ENCODE results near the gene DNAJC21. TPM values are rescaled to one million over a fixed set of nuclear protein-coding genes. Genes with fewer than 3 reads are reported as not detected.
A peak's percentile ranks its signal among the peaks of the same experiment; 100 is the strongest.

The DNAJC21 gene
- total RNA-seq, 1 experiment from 2014 or later = 21.8 TPM

DNA sequence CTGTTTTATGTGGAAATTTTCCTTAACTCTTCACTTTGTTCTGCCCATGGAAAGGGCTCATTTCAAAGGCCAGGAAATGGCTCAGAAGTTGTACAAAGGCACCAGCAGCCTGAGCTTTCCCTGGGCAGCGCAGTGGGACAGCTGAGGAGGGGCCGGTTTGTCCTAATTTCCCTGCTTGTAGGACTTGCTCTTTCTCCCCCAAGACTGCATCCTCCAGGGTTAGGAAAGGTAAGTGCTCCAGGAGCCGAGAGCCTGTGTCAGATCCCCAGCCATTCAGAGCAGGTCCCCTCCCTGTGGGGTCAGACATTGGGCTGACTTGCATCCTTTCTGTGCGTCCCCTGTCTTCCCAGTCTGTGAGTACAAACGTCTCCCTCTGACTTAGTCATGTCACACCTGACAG is 74.8 kb downstream of the DNAJC21 start:
- ATAC-seq (no peak), DNase-seq (no peak)
- H3K36me3 ChIP-seq (ENCODE audit: low read depth, low read length) = no peaks in the 10 kb centered on the region
- H3K4me3 ChIP-seq (ENCODE audit: low read length) = no peak overlapping the region
- H3K27ac ChIP-seq (ENCODE audit: low read length) = no peak overlapping the region
- no TSS peak for BruUV-seq (replicated peaks)
- H4K20me1 ChIP-seq (ENCODE audit: low read length) = no peaks in the 10 kb centered on the region
- intact Hi-C loops (cut with micrococcal nuclease) = loop anchor here (5.0 kb wide), 1 partner anchor 517 kb away; no protein-coding TSS in a partner anchor
- H3K9me3 ChIP-seq (ENCODE audit: low read length) = no peaks in the 10 kb centered on the region
- H3K4me2 ChIP-seq (ENCODE audit: low read length) = no peak overlapping the region
- H3K9me2 ChIP-seq (replicated peaks; ENCODE audit: low read length) = no peaks in the 10 kb centered on the region
- peak overlapping the region; percentile 64; the same call in 1 of the 2 replicates for H2AFZ ChIP-seq (ENCODE audit: low read length)
- ChIA-PET POLR2A (ENCODE audit: unreplicated experiment) (no interaction called here), CTCF (interaction anchor here (1.4 to 1.6 kb wide), 2 partner anchors 89 to 530 kb away, joined by 5 to 6 read pairs; partner anchors contain the start of genes BRIX1 and RAD1)
- H3F3A ChIP-seq (ENCODE audit: low read length, unreplicated experiment) = no peaks in the 10 kb centered on the region
- TF ChIP-seq, protein P1, sequence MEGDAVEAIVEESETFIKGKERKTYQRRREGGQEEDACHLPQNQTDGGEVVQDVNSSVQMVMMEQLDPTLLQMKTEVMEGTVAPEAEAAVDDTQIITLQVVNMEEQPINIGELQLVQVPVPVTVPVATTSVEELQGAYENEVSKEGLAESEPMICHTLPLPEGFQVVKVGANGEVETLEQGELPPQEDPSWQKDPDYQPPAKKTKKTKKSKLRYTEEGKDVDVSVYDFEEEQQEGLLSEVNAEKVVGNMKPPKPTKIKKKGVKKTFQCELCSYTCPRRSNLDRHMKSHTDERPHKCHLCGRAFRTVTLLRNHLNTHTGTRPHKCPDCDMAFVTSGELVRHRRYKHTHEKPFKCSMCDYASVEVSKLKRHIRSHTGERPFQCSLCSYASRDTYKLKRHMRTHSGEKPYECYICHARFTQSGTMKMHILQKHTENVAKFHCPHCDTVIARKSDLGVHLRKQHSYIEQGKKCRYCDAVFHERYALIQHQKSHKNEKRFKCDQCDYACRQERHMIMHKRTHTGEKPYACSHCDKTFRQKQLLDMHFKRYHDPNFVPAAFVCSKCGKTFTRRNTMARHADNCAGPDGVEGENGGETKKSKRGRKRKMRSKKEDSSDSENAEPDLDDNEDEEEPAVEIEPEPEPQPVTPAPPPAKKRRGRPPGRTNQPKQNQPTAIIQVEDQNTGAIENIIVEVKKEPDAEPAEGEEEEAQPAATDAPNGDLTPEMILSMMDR (conservative IDR thresholded peaks at IDR 0.05; ENCODE audit: low read depth, low read length) = no peak
- no peak for TF ChIP-seq EZH2 (IDR thresholded peaks at IDR 0.05; ENCODE audit: low read length, unreplicated experiment)
- no peak for TF ChIP-seq EZH2phosphoT487 (IDR thresholded peaks at IDR 0.05; ENCODE audit: borderline replicate concordance, low read length)
- no peaks in the 10 kb centered on the region for H3K4me1 ChIP-seq (ENCODE audit: insufficient read depth, low read length)
- H3K79me2 ChIP-seq (ENCODE audit: low read length) = no peaks in the 10 kb centered on the region
- no peak overlapping the region for H3K9ac ChIP-seq (ENCODE audit: low read length)
- H3K27me3 ChIP-seq (ENCODE audit: low read length) = peaks cover 4% of the 10 kb centered on the region; the same call in 1 of the 2 replicates

DNA sequence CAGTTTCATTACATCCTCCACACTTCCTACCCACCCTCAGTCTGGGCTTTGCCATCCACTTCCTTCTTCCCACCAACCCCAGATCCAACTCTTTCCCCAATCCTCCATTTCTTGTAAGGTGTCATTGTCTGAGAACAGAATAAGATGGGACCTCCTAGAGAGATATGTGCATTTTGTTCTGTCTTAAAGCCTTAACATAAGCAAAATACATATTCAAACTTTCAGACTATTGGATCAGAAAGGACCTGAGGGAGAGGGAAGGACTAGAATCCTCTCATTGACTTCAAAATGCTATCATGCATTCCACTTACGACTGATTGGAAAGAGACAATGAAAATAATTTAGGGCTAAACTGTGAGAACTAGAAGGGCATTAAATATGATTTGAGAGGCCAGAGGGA is 75.4 kb downstream of the DNAJC21 start:
- intact Hi-C loops (cut with micrococcal nuclease) = loop anchor here (5.0 kb wide), 1 partner anchor 517 kb away; no protein-coding TSS in a partner anchor

More for the DNA sequence above, 75.4 kb downstream of the DNAJC21 start:
- BruUV-seq (replicated peaks) = no TSS peak
- POLR2A ChIA-PET (ENCODE audit: unreplicated experiment) = no interaction called here
- no peak overlapping the region for H3K4me2 ChIP-seq (ENCODE audit: low read length)
- no peaks in the 10 kb centered on the region for H3K9me2 ChIP-seq (replicated peaks; ENCODE audit: low read length)
- H3K9ac ChIP-seq (ENCODE audit: low read length) = no peak overlapping the region
- H3K27me3 ChIP-seq (ENCODE audit: low read length) = peaks cover 4% of the 10 kb centered on the region; the same call in 1 of the 2 replicates
- H3K9me3 ChIP-seq (ENCODE audit: low read length) = no peaks in the 10 kb centered on the region
- TF ChIP-seq, protein P1 (conservative IDR thresholded peaks at IDR 0.05; ENCODE audit: low read depth, low read length) = no peak
- TF ChIP-seq EZH2 (IDR thresholded peaks at IDR 0.05; ENCODE audit: low read length, unreplicated experiment) = no peak
- TF ChIP-seq EZH2phosphoT487 (IDR thresholded peaks at IDR 0.05; ENCODE audit: borderline replicate concordance, low read length) = no peak
- no peaks in the 10 kb centered on the region for H3K79me2 ChIP-seq (ENCODE audit: low read length)
- ATAC-seq = no peak
- H3K27ac ChIP-seq (ENCODE audit: low read length) = no peak overlapping the region
- H3K36me3 ChIP-seq (ENCODE audit: low read depth, low read length) = no peaks in the 10 kb centered on the region
- H4K20me1 ChIP-seq (ENCODE audit: low read length) = no peaks in the 10 kb centered on the region
- DNase-seq = no peak
- CTCF ChIA-PET = no interaction called here
- no peak overlapping the region for H2AFZ ChIP-seq (ENCODE audit: low read length)
- H3K4me1 ChIP-seq (ENCODE audit: insufficient read depth, low read length) = no peaks in the 10 kb centered on the region
- no peaks in the 10 kb centered on the region for H3F3A ChIP-seq (ENCODE audit: low read length, unreplicated experiment)
- H3K4me3 ChIP-seq (ENCODE audit: low read length) = no peak overlapping the region

Other genes starting within 250 kb of the DNAJC21 start
- 0.84 TPM in 1 of 2 replicates, not detected in the other for gene TTC23L, start 90.4 kb upstream of the DNAJC21 start, total RNA-seq (2014; rRNA removed)
- 22.5 and 62.5 TPM in 2 replicates for gene RAD1, start 14.1 kb upstream of the DNAJC21 start, total RNA-seq (2014; rRNA removed)
- 49.0 and 63.2 TPM in 2 replicates for gene BRIX1, start 13.8 kb upstream of the DNAJC21 start, total RNA-seq (2014; rRNA removed)
- not detected in 2 replicates for gene AGXT2, start 118.4 kb downstream of the DNAJC21 start, total RNA-seq (2014; rRNA removed)